GM12878 (cell line): ENCODE measurements around the gene RPS19BP1. TPM values are rescaled to one million over a fixed set of nuclear protein-coding genes. Genes with fewer than 3 reads are reported as not detected.

Experiments
- ATF7 ChIP-seq: fragments of 450-650 bp; IDR thresholded peaks from 2 replicates; pipeline ENCODE4 v1.6.1; 2016; ENCODE audit warnings: low read depth, mild to moderate bottlenecking
- BCL3 ChIP-seq: IDR thresholded peaks from 2 replicates; pipeline ENCODE4 v1.6.1; 2011; ENCODE audit warnings: borderline replicate concordance, low read depth, mild to moderate bottlenecking, moderate library complexity, low read length; ENCODE audit not compliant: insufficient read depth, poor library complexity, severe bottlenecking
- CHD4 ChIP-seq: fragments of 200-600 bp; sonication (generic); IDR thresholded peaks from 2 replicates; pipeline ENCODE4 v1.6.1; 2016; ENCODE audit warnings: mild to moderate bottlenecking
- FOXK2 ChIP-seq: fragments of 450-650 bp; IDR thresholded peaks from 2 replicates; pipeline ENCODE4 v1.6.1; 2017; ENCODE audit warnings: mild to moderate bottlenecking, moderate library complexity
- GATAD2B ChIP-seq: fragments of 450-650 bp; conservative IDR thresholded peaks from 2 replicates; pipeline ENCODE4 v1.6.1; 2017; ENCODE audit warnings: low read depth, mild to moderate bottlenecking, moderate library complexity
- HDGF ChIP-seq: fragments of 450-650 bp; IDR thresholded peaks from 2 replicates; pipeline ENCODE4 v1.6.1; 2016; ENCODE audit warnings: antibody characterized with exemption
- JUNB ChIP-seq: IDR thresholded peaks from 2 replicates; pipeline ENCODE4 v1.6.1; 2016; ENCODE audit warnings: antibody characterized with exemption, mild to moderate bottlenecking
- JUND ChIP-seq: IDR thresholded peaks from 2 replicates; pipeline ENCODE4 v1.6.1; 2012; ENCODE audit warnings: low read depth, mild to moderate bottlenecking, low read length, improper control_type of control experiment, moderate library complexity
- LARP7 ChIP-seq: fragments of 450-650 bp; IDR thresholded peaks from 2 replicates; pipeline ENCODE4 v1.6.1; 2017; ENCODE audit warnings: mild to moderate bottlenecking
- MEF2B ChIP-seq: fragments of 450-650 bp; IDR thresholded peaks from 2 replicates; pipeline ENCODE4 v1.6.1; 2018; ENCODE audit warnings: mild to moderate bottlenecking, moderate library complexity; ENCODE audit not compliant: partially characterized antibody, poor library complexity, severe bottlenecking
- MYC ChIP-seq: IDR thresholded peaks from 2 replicates; pipeline ENCODE4 v1.6.1; 2011; ENCODE audit warnings: mild to moderate bottlenecking, low read length, moderate library complexity, inconsistent platforms; ENCODE audit not compliant: insufficient read depth, insufficient replicate concordance, insufficient read length, severe bottlenecking
- NBN ChIP-seq: fragments of 450-650 bp; IDR thresholded peaks from 2 replicates; pipeline ENCODE4 v1.6.1; 2016
- NFIC ChIP-seq: IDR thresholded peaks from 2 replicates; pipeline ENCODE4 v1.6.1; 2012; ENCODE audit warnings: low read depth, mild to moderate bottlenecking, inconsistent platforms, low read length, moderate library complexity
- NFYB ChIP-seq: IDR thresholded peaks from 2 replicates; pipeline ENCODE4 v1.6.1; 2011; ENCODE audit warnings: low read depth, mild to moderate bottlenecking, low read length, improper control_type of control experiment, moderate library complexity; ENCODE audit not compliant: insufficient read depth
- RCOR1 ChIP-seq: conservative IDR thresholded peaks from 2 replicates; pipeline ENCODE4 v1.6.1; 2012; ENCODE audit warnings: low read depth, low read length, improper control_type of control experiment
- SIX5 ChIP-seq: IDR thresholded peaks from 2 replicates; pipeline ENCODE4 v1.6.1; 2011; ENCODE audit warnings: mild to moderate bottlenecking, low read depth, low read length, moderate library complexity; ENCODE audit not compliant: severe bottlenecking
- SREBF2 ChIP-seq: IDR thresholded peaks from 2 replicates; pipeline ENCODE4 v1.6.1; 2012; ENCODE audit warnings: mild to moderate bottlenecking, low read length
- SRF ChIP-seq, 2 experiments: IDR thresholded peaks; 2 replicates each; pipeline ENCODE4 v1.6.1; 2011; ENCODE audit warnings: low read depth in 2 of 2, low read length in 2 of 2, mild to moderate bottlenecking in 1 of 2, moderate library complexity in 1 of 2
- STAT1 ChIP-seq: fragments of 450-650 bp; conservative IDR thresholded peaks from 2 replicates; pipeline ENCODE4 v1.6.1; 2014; ENCODE audit warnings: antibody characterized with exemption, mild to moderate bottlenecking
- ZBED1 ChIP-seq: IDR thresholded peaks from 2 replicates; pipeline ENCODE4 v1.6.1; 2016; ENCODE audit warnings: borderline replicate concordance
- ZNF274 ChIP-seq: IDR thresholded peaks from one replicate; pipeline ENCODE4 v1.8.0; 2011; ENCODE audit not compliant: insufficient read length, insufficient read depth
- ZNF622 ChIP-seq: fragments of 450-650 bp; IDR thresholded peaks from 2 replicates; pipeline ENCODE4 v1.6.1; 2017; ENCODE audit warnings: mild to moderate bottlenecking, inconsistent platforms
- polyA plus RNA-seq, 11 experiments: library from polyadenylated mRNA; depleted of rRNA in 4 of 11; unstranded in 6 of 11; stranded (reverse) in 5 of 11; fragments of >200 nt; fragmentation: Nextera tagmentation in 4 of 11; fragmentation: Illumina TruSeq in 1 of 11; extraction: Ambion mirVana in 4 of 11; extraction: Trizol in 1 of 11; gene quantifications; 1 replicate in 1 of 11; 2 replicates in 10 of 11; pipeline versions ENCODE4 v1.2.1 to v1.2.3, GENCODE V29; 2011 to 2016; ENCODE audit warnings: inconsistent platforms in 2 of 11, missing spikeins in 2 of 11, low read depth in 1 of 11
- total RNA-seq, 4 experiments: library from RNA; depleted of rRNA in 3 of 4; stranded (reverse); fragments of >200 nt in 3 of 4; fragmentation: Illumina TruSeq in 1 of 4; extraction: Trizol in 1 of 4; gene quantifications; 2 replicates each; pipeline versions ENCODE4 v1.2.1 to v1.2.3, GENCODE V29; 2013 to 2021
- TF ChIP-seq, protein P1 (sequence below): fragments of 450-650 bp; IDR thresholded peaks from 2 replicates; pipeline ENCODE4 v1.6.1; 2017; ENCODE audit warnings: mild to moderate bottlenecking, moderate library complexity
- TF ChIP-seq, protein P2 (sequence below): fragments of 450-650 bp; conservative IDR thresholded peaks from 2 replicates; pipeline ENCODE4 v1.6.1; 2017; ENCODE audit warnings: mild to moderate bottlenecking, moderate library complexity

RPS19BP1 gene
- total and polyA plus RNA-seq, 10 of the 15 experiments (the other 5 are each of a cell fraction or from before 2014, with no cell fraction given), result 2.7 to 206 (median 78.6) TPM

DNA sequence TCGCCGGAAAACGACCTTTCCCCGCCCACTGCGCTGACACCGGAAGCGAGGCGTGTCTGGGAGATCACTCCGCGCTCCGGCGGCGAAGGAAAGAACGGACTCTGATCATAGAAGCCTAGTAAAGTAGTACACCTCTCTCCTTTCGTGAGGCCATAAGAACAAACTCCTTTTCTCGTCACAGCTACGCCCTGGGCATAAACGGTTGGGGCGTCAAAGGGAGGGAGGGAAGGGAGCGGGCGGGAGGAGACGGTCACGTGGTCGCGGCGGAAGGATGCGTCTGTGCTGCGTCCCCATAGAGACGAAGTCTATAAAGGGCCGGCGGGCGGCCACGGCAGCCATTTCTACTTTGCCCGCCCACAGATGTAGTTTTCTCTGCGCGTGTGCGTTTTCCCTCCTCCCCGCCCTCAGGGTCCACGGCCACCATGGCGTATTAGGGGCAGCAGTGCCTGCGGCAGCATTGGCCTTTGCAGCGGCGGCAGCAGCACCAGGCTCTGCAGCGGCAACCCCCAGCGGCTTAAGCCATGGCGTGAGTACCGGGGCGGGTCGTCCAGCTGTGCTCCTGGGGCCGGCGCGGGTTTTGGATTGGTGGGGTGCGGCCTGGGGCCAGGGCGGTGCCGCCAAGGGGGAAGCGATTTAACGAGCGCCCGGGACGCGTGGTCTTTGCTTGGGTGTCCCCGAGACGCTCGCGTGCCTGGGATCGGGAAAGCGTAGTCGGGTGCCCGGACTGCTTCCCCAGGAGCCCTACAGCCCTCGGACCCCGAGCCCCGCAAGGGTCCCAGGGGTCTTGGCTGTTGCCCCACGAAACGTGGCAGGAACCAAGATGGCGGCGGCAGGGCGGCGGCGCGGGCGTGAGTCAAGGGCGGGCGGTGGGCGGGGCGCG, 12.1 kb downstream of the RPS19BP1 start, which contains the start of gene ATF4 (continued):
- TF ChIP-seq BCL3 (peak; percentile 22), NFIC (no peak), NBN (peak; percentile 97), MEF2B (peak; percentile 62), NFYB (no peak), ATF7 (peak; percentile 72), CHD4 (no peak), GATAD2B (peak; percentile 84; the same call in 1 of the 2 replicates), ZNF622 (no peak), ZBED1 (peak; percentile 94), MYC (no peak), FOXK2 (no peak), JUND (peak; percentile 4; the same call in 1 of the 2 replicates), SRF (IDR thresholded peaks at IDR 0.05; ENCODE audit: low read depth in 2 of 2, low read length in 2 of 2) (peak; percentile 29 to 44; a peak in 1 of 4 replicates), SREBF2 (0 out of 2 replicates have a peak, but pooled peaks have one; percentile 15), STAT1 (peak; percentile 87; the same call in 1 of the 2 replicates), JUNB (no peak; the same call in 1 of the 2 replicates), LARP7 (peak; percentile 99), HDGF (no peak; the same call in 1 of the 2 replicates), RCOR1 (no peak), SIX5 (no peak), ZNF274 (no peak)
- TF ChIP-seq, protein P1, sequence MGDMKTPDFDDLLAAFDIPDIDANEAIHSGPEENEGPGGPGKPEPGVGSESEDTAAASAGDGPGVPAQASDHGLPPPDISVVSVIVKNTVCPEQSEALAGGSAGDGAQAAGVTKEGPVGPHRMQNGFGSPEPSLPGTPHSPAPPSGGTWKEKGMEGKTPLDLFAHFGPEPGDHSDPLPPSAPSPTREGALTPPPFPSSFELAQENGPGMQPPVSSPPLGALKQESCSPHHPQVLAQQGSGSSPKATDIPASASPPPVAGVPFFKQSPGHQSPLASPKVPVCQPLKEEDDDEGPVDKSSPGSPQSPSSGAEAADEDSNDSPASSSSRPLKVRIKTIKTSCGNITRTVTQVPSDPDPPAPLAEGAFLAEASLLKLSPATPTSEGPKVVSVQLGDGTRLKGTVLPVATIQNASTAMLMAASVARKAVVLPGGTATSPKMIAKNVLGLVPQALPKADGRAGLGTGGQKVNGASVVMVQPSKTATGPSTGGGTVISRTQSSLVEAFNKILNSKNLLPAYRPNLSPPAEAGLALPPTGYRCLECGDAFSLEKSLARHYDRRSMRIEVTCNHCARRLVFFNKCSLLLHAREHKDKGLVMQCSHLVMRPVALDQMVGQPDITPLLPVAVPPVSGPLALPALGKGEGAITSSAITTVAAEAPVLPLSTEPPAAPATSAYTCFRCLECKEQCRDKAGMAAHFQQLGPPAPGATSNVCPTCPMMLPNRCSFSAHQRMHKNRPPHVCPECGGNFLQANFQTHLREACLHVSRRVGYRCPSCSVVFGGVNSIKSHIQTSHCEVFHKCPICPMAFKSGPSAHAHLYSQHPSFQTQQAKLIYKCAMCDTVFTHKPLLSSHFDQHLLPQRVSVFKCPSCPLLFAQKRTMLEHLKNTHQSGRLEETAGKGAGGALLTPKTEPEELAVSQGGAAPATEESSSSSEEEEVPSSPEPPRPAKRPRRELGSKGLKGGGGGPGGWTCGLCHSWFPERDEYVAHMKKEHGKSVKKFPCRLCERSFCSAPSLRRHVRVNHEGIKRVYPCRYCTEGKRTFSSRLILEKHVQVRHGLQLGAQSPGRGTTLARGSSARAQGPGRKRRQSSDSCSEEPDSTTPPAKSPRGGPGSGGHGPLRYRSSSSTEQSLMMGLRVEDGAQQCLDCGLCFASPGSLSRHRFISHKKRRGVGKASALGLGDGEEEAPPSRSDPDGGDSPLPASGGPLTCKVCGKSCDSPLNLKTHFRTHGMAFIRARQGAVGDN, result peak; percentile 95
- TF ChIP-seq, protein P2, sequence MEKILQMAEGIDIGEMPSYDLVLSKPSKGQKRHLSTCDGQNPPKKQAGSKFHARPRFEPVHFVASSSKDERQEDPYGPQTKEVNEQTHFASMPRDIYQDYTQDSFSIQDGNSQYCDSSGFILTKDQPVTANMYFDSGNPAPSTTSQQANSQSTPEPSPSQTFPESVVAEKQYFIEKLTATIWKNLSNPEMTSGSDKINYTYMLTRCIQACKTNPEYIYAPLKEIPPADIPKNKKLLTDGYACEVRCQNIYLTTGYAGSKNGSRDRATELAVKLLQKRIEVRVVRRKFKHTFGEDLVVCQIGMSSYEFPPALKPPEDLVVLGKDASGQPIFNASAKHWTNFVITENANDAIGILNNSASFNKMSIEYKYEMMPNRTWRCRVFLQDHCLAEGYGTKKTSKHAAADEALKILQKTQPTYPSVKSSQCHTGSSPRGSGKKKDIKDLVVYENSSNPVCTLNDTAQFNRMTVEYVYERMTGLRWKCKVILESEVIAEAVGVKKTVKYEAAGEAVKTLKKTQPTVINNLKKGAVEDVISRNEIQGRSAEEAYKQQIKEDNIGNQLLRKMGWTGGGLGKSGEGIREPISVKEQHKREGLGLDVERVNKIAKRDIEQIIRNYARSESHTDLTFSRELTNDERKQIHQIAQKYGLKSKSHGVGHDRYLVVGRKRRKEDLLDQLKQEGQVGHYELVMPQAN, result peak; percentile 96
